Lung (tissue), 12 donors: ENCODE data around the gene KIF9. TPM values are rescaled to one million over a fixed set of nuclear protein-coding genes. Genes with fewer than 3 reads are reported as not detected.
A peak's percentile ranks its signal among the peaks of the same experiment; 100 is the strongest.
"Not testable (repeated sequence)": the region's sequence is repeated elsewhere in the genome, so short reads cannot be mapped to it uniquely, and the experiment has no call there.

Experiments used
- ATAC-seq: fragments of 200-7000 bp; cut with Tn5 transposase; one replicate; pipeline ENCODE4 v1.9.1; 2020; ENCODE audit warnings: moderate number of reproducible peaks; ENCODE audit not compliant: insufficient read depth, low FRiP score
- DNase-seq, 3 donors: peaks; one replicate each; pipeline ENCODE4 v3.0.0-alpha.2; 2013 to 2017
- H3K27ac ChIP-seq, 2 donors: one replicate each; pipeline ENCODE4 v1.5.1; 2013; ENCODE audit warnings: mild to moderate bottlenecking in 2 of 2, moderate library complexity in 2 of 2, control low read depth in 1 of 2, inconsistent platforms in 1 of 2, low read depth in 1 of 2, low read length in 1 of 2
- H3K27me3 ChIP-seq, 3 donors: one replicate each; pipeline ENCODE4 v1.5.1; 2013; ENCODE audit warnings: low read length in 2 of 3; ENCODE audit not compliant: control insufficient read depth in 3 of 3, insufficient read depth in 3 of 3
- H3K36me3 ChIP-seq, 4 donors: one replicate each; pipeline ENCODE4 v1.5.1; 2013; ENCODE audit warnings: low read length in 4 of 4, mild to moderate bottlenecking in 1 of 4, moderate library complexity in 1 of 4; ENCODE audit not compliant: control insufficient read depth in 4 of 4, insufficient read depth in 4 of 4
- H3K4me1 ChIP-seq, 5 donors: one replicate each; pipeline ENCODE4 v1.5.1; 2013; ENCODE audit warnings: low read length in 5 of 5, mild to moderate bottlenecking in 2 of 5, moderate library complexity in 1 of 5; ENCODE audit not compliant: control insufficient read depth in 5 of 5, insufficient read depth in 5 of 5
- H3K4me3 ChIP-seq: one replicate; pipeline ENCODE4 v1.5.1; 2013; ENCODE audit warnings: mild to moderate bottlenecking, control low read depth, moderate library complexity
- H3K9ac ChIP-seq, 2 donors: one replicate each; pipeline ENCODE4 v1.5.1; 2013; ENCODE audit warnings: low read length in 2 of 2, control low read depth in 1 of 2; ENCODE audit not compliant: insufficient read depth in 1 of 2
- H3K9me3 ChIP-seq, 4 donors: one replicate each; pipeline ENCODE4 v1.5.1; 2013; ENCODE audit warnings: low read length in 3 of 4, mild to moderate bottlenecking in 1 of 4, moderate library complexity in 1 of 4; ENCODE audit not compliant: control insufficient read depth in 4 of 4, insufficient read depth in 3 of 4
- WGBS, 2 donors: extraction: QIAGEN DNeasy Blood & Tissue Kit; methylation state at CpG; one replicate each; pipeline ENCODE4 v1.1.7; 2013; 5-methylcytosine and 5-hydroxymethylcytosine counted together
- polyA plus RNA-seq, 2 donors: library from polyadenylated mRNA; stranded (reverse); fragments of 200-250 nt; gene quantifications; one replicate each; pipeline ENCODE4 v1.2.1, GENCODE V29; 2013
- total RNA-seq, 2 donors: library from RNA; depleted of rRNA in 1 of 2; stranded (reverse); fragments of >200 nt in 1 of 2; gene quantifications; one replicate each; pipeline ENCODE4 v1.2.1, GENCODE V29; 2014 to 2021
- TF ChIP-seq, protein P1 (sequence below): IDR thresholded peaks from 2 replicates; pipeline ENCODE4 v1.5.1; 2012; ENCODE audit warnings: mild to moderate bottlenecking; ENCODE audit errors: control extremely low read depth, extremely low read depth
- donor health status: control.
- donor health status: control.
- donor health status: Bipolar disorder and iron deficiency.
- donor health status: healthy.
- donor health status: DM: yes; HTN: yes; CAD: no.

Gene KIF9
- total and polyA plus RNA-seq, 4 donors, result 13.6 to 18.4 (median 17.9) TPM

DNA sequence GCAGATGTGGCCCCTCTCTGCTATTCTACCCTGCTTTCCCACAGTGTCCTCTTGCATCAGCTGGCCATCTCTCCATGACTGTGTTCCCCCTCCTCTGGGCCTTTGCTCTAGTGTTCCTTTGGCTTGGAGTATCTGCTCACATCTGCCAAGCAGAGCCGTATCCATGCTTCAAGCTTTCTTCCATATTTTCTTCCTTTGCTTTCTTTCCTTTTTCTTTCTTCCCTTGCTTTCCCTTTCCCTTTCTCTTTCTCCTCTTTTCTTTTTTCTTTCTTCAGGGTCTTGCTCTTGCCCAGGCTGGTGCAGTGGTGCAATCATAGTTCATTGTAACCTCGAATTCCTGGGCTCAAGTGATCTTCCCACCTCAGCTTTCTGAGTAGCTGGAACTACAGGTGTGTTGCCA, 12.7 kb upstream of the KIF9 start:
- peaks cover 0 to 4% (median 3%) of the 10 kb centered on the region in 4 donors for H3K36me3 ChIP-seq
- no peak overlapping the region for H3K4me3 ChIP-seq
- DNase-seq (no peak), ATAC-seq (no peak)
- H3K9me3 ChIP-seq, result no peaks in the 10 kb centered on the region
- H3K27me3 ChIP-seq, result no peaks in the 10 kb centered on the region
- TF ChIP-seq, protein P1, sequence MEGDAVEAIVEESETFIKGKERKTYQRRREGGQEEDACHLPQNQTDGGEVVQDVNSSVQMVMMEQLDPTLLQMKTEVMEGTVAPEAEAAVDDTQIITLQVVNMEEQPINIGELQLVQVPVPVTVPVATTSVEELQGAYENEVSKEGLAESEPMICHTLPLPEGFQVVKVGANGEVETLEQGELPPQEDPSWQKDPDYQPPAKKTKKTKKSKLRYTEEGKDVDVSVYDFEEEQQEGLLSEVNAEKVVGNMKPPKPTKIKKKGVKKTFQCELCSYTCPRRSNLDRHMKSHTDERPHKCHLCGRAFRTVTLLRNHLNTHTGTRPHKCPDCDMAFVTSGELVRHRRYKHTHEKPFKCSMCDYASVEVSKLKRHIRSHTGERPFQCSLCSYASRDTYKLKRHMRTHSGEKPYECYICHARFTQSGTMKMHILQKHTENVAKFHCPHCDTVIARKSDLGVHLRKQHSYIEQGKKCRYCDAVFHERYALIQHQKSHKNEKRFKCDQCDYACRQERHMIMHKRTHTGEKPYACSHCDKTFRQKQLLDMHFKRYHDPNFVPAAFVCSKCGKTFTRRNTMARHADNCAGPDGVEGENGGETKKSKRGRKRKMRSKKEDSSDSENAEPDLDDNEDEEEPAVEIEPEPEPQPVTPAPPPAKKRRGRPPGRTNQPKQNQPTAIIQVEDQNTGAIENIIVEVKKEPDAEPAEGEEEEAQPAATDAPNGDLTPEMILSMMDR, result no peak
- H3K27ac ChIP-seq, result no peak overlapping the region
- H3K4me1 ChIP-seq, result peaks cover 0 to 4% (median 4%) of the 10 kb centered on the region in 5 donors
- WGBS, 2 donors, result 88 to 90% methylated on average over 2 of the region's 2 CpGs
- H3K9ac ChIP-seq, result no peak overlapping the region

DNA sequence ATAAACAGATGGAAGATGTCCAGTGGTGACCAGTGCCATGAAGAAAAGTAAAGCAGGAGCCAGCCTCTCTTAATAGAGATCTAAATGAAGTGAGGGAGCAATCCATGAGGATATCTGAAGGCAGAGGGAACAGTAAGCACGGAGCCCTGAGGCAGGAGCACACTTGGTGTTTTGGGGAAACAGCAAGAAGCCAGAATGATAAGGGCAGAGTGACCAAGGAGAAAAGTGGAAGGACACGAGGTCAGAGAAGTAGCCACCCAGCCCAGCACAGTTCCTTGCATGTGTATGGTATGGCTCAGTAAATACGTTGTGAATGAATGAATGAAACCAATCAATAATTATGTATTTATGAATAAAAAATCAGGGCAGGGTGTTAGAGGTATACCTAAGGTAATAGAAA, 11.8 kb upstream of the KIF9 start:
- DNase-seq, result no peak
- WGBS, 2 donors, result 86 to 92% methylated on average over 3 of the region's 3 CpGs
- no peak for ATAC-seq
- H3K4me3 ChIP-seq, result no peak overlapping the region
- TF ChIP-seq, protein P1, result no peak
- H3K4me1 ChIP-seq, result peaks cover 0 to 4% (median 4%) of the 10 kb centered on the region in 5 donors
- no peak overlapping the region for H3K27ac ChIP-seq
- peaks cover 0 to 4% (median 3%) of the 10 kb centered on the region in 4 donors for H3K36me3 ChIP-seq
- H3K9me3 ChIP-seq, result no peaks in the 10 kb centered on the region
- no peaks in the 10 kb centered on the region for H3K27me3 ChIP-seq
- peak overlapping the region in 1 of 2 donors; percentile 11 for H3K9ac ChIP-seq

DNA sequence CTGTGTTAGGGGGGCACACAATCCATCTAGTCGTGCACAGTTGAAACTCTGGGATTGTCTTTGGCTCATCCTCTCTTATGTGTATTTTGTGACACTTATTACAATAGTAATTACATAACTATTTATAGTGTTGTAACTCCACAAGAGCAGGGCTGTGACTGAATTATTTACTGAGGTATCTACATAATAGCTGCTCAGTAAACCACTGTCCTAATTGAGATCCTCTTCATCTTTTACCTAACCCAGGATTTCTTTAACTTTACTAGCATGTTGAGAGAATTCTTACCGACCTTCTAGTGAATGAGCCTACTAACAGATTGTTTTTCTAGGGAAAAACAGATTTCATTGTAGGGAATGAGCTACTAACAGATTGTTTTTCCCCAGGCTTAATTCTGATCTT, 11.2 kb upstream of the KIF9 start:
- DNase-seq (no peak), ATAC-seq (no peak)
- Histone ChIP-seq H3K27ac (no peak overlapping the region), H3K4me3 (no peak overlapping the region), H3K36me3 (peaks cover 0 to 4% (median 3%) of the 10 kb centered on the region in 4 donors), H3K4me1 (peaks cover 0 to 4% (median 4%) of the 10 kb centered on the region in 5 donors), H3K9ac (peak overlapping the region in 1 of 2 donors; percentile 11), H3K9me3 (no peaks in the 10 kb centered on the region), H3K27me3 (no peaks in the 10 kb centered on the region)
- 87 to 90% methylated on average over 2 of the region's 2 CpGs for WGBS, 2 donors
- TF ChIP-seq, protein P1, result no peak

DNA sequence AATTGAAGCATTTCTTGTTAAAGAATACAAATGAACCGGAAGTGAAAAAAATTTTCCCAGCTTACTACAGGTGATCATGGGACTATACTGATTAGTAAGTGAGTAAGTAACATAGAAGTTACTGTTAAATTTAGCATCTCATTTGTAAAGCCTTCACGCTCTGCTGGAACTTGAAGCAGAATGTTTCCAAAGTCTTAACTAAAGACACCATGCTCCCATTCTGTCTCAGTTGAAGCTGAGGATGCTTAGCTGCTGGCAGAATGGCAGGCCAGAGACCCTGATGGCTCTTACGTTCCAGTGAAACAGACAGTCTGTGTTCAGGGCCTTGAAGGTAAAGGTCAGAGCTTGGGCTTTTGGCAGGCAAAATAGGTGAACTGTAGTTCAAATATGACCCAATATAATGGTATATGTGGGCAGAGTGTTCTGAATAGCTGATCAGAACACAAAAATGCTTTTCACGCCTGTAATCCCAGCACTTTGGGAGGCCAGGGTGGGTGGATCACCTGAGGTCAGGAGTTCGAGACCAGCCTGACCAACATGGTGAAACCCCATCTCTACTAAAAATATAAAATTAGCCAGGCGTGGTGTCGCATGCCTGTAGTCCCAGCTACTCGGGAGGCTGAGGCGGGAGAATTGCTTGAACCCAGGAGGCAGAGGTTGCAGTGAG, 9.3 kb upstream of the KIF9 start:
- H3K4me3 ChIP-seq, H3K4me1 ChIP-seq, H3K9me3 ChIP-seq, ATAC-seq, H3K27me3 ChIP-seq, DNase-seq, H3K27ac ChIP-seq, H3K9ac ChIP-seq, H3K36me3 ChIP-seq: not testable (repeated sequence)
- 96 to 99% methylated on average over 9 of the region's 9 CpGs for WGBS, 2 donors
